HEK293T (cell line): ENCODE results near the gene FGD2.

Experiments
- BHLHE40 ChIP-seq: fragments of 450-650 bp; IDR thresholded peaks from 2 replicates; pipeline ENCODE4 v1.6.1; 2016; ENCODE audit warnings: mild to moderate bottlenecking, moderate library complexity, borderline replicate concordance
- ELF4 ChIP-seq: fragments of 450-650 bp; IDR thresholded peaks from 2 replicates; pipeline ENCODE4 v1.6.1; 2017; ENCODE audit warnings: antibody characterized with exemption
- FOXA1 ChIP-seq: fragments of 450-650 bp; IDR thresholded peaks from 2 replicates; pipeline ENCODE4 v1.6.1; 2016; ENCODE audit warnings: mild to moderate bottlenecking
- FOXK2 ChIP-seq: fragments of 450-650 bp; IDR thresholded peaks from 2 replicates; pipeline ENCODE4 v1.6.1; 2016; ENCODE audit warnings: mild to moderate bottlenecking
- FOXM1 ChIP-seq: fragments of 450-650 bp; IDR thresholded peaks from 2 replicates; pipeline ENCODE4 v1.6.1; 2017; ENCODE audit warnings: mild to moderate bottlenecking, borderline replicate concordance
- L3MBTL2 ChIP-seq: fragments of 450-650 bp; conservative IDR thresholded peaks from 2 replicates; pipeline ENCODE4 v1.6.1; 2016; ENCODE audit warnings: mild to moderate bottlenecking
- LEF1 ChIP-seq: fragments of 450-650 bp; IDR thresholded peaks from 2 replicates; pipeline ENCODE4 v1.6.1; 2017; ENCODE audit warnings: mild to moderate bottlenecking, borderline replicate concordance
- PKNOX1 ChIP-seq: fragments of 450-650 bp; IDR thresholded peaks from 2 replicates; pipeline ENCODE4 v1.6.1; 2016
- SP1 ChIP-seq: fragments of 450-650 bp; IDR thresholded peaks from 2 replicates; pipeline ENCODE4 v1.6.1; 2017
- SUZ12 ChIP-seq: fragments of 450-650 bp; IDR thresholded peaks from 2 replicates; pipeline ENCODE4 v1.6.1; 2016; ENCODE audit warnings: mild to moderate bottlenecking
- TARDBP ChIP-seq: fragments of 450-650 bp; IDR thresholded peaks from 2 replicates; pipeline ENCODE4 v1.6.1; 2016

- TF ChIP-seq FOXM1, result no peak
- no peak for TF ChIP-seq TARDBP
- TF ChIP-seq PKNOX1, result no peak
- TF ChIP-seq SUZ12, result no peak
- TF ChIP-seq FOXK2, result no peak
- no peak for TF ChIP-seq ELF4
- TF ChIP-seq L3MBTL2, result no peak
- TF ChIP-seq FOXA1, result no peak
- TF ChIP-seq SP1, result no peak
- no peak for TF ChIP-seq BHLHE40
- TF ChIP-seq LEF1, result no peak
Observed at GRCh38 chr6:36985417-36985807, 20.0 kb upstream of the FGD2 start.
